ENCODE results near the gene NADK. TPM values are rescaled to one million over a fixed set of nuclear protein-coding genes. Genes with fewer than 3 reads are reported as not detected.

The NADK gene
- total RNA-seq, 1 experiment from 2014 or later: 58.5 TPM

DNA sequence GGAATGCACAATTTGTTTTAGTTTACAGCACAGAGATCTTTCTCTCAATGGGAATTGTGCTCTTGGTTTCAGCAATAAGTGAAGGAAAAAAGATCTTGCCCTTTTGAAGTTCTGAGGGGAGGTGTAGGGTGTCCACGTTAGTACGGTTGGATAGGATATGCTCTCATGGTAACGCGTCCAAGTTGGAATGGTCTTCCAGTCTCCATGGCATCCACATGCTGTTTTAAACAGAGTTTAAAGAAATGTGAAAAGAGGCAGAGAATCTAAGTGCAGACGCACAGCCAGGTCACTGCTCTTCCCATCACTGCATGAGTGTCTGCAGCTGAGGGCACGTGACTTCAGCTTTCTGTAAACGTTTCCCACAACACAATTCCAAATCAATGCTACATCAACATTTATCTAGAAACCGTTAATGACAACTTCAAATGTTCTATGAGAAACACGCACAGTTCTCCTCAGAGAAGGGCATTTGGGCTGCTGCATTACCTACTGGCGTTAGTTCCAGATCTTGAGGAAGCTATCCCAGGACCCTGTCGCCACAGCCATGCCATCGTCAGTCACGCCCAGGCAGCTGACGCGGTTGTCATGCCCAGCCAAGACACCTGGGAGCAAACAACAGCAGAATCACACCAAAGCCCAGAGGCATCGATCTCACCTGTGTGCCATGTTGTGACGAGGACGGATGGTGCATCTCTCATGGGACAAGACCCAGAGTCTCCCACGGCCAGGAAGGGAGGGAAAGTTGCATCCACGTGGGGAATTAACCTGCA, 8.8 kb upstream of the NADK start:
- DNase-seq (ENCODE audit: low read depth): no peak

DNA sequence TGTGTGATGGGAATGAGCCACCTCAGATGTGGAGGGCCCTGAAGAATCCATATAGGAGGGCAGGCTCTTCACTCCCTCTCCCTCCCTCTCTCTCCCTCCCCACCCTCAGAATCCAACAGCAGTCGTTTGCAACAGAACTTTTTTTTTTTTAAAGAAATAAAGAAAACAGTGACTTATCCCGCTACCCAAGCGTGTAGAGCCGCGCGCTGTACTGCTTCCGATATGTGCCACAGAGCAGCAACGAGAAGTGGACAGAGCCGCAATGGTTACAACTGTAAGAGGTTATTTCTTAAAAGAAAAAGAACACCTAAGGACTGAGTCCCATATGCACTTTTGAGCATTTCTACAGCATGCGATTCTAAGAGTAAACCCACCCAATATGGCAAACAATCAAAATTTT, 7.4 kb upstream of the NADK start:
- no peak for DNase-seq (ENCODE audit: low read depth)

DNA sequence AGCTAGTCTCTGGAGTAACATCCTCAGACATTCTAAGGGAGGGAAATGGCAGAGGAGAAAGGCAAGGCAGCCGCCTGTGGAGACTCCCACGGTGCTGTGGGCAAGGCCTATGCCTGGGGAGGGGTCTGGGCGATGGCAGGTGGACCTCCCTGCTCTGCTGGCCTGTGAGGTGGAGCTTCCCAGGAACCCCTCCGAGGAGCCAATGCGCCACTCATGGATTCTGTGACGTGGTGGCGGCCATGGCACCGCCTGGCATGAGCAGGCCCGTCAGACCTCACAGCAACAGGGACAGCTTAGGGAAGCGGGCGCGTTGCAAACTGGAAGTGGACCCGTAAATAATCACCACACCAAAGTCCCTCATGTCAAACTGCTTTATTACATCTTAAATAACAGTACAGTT, 6.7 kb upstream of the NADK start:
- DNase-seq (ENCODE audit: low read depth): no peak

DNA sequence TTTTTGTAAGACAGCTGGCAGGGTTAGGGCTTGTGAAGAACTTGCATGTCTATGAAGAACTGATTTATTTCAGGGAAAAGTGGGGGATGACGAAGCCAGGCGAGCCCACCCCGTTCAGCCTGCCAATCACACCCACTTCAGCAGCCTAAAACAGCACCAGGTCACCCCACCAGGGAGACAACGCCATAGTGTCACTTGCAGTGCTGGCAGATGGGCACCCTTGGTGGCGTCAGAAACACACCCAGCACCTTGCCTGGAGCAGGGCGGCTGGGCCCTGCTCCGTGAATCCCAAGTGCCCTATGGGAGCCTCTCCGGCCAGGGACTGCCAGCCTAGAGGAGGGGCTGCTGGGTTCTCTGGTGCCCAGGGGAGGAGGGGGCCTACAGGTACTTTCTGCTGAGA, 5.0 kb upstream of the NADK start:
- DNase-seq (ENCODE audit: low read depth): no peak

DNA sequence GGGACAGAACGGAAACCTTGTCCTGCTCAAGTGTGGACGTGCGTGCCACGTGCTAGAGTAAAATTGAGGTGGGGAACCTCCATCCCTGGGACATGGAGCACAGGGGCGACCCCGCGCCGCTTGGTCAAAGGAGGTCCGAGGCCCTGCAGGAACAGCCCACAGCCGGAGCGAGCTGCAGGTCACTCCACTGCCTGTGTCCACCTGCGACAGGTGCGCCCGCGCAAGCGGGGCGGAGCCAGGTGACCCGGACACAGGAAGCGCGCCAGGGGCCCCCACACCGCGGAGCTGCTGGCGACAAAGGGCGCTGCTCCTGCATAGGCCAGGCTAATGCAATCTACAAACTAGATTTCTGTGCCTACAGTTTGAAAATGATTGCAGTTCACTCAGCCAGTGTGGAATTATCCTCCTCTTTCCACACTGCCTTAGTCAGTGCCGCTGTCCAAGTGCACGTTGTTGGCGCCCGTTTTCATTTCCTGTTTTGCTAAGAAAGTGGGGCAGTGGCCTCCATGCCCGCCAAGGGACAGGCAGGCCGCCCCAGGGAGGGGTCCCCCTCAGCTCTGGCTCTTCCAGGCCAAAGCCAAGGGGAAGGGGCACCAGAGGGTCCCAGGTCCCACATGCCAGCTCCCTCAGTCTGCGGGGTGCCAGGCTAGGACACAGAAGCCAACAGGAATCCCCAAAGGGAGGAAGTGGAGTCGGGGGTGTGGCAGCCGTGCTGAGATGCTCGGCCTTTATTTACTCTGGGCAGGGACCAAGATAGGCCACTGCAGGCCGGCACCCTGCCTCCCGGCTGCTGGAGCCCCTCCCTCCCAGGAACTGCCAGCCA, 4.3 kb upstream of the NADK start:
- peak; percentile 56 for DNase-seq (ENCODE audit: low read depth)

DNA sequence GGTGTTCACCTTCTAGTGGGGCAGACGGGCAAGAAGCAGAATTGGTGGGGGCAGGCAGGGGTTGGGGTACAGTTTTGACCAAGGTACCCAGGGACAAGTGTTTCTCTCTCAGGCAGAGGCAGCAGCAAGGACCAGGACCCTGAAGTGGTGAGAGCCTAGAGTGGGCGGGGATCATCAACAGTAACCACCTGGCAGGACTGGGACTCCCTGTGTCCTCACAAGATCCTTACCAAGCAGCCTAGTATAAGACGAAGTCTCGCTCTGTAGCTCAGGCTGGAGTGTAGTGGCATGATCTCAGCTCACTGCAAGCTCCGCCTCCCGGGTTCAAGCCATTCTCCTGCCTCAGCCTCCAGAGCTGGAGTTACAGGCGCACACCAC, 3.2 kb upstream of the NADK start:
- DNase-seq (ENCODE audit: low read depth): no peak

DNA sequence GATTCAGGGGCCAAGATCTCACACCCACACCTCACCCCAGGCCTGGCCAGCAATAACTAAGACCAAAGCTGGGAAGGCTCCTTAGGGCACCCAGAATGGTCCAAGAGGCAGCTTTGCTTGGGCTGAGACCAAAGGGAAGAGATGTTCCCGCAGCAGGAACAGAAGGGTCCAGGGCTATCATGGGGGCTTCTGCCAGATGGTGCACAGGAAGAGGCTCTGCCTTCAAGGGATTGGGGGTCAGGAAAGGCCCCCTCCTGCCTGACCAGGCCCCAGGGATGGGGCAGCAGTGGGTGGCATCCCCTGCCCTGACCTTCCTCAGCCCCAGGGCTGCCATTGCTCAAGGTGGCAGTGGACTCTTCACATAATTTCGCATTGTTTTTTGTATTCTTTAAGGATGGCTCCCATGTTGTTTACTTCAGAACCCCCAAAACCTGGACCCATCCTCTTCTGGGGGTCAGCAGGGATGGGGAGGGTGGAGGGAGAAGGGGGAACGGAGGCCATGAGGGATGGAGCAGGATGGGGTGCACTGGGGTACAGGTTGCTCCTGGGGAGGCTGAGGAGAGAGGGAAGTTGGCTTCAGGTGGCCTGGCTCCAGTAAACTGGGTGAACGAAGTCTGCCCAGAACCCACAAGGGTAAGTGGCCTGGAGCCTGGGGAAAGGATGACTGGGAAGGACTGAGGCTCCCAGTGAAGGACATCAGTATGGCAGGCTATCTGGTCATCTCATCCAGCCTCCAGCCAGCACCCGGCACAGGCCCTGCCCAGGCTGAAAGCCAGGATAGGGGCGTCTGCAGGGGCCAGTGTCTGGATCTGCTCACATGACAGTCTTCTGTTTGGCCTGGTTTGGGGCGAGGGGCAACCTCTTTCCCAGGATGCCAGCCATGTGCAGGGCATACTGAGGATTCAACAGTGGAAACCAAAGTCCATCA, 2.6 kb upstream of the NADK start:
- DNase-seq (ENCODE audit: low read depth): no peak

DNA sequence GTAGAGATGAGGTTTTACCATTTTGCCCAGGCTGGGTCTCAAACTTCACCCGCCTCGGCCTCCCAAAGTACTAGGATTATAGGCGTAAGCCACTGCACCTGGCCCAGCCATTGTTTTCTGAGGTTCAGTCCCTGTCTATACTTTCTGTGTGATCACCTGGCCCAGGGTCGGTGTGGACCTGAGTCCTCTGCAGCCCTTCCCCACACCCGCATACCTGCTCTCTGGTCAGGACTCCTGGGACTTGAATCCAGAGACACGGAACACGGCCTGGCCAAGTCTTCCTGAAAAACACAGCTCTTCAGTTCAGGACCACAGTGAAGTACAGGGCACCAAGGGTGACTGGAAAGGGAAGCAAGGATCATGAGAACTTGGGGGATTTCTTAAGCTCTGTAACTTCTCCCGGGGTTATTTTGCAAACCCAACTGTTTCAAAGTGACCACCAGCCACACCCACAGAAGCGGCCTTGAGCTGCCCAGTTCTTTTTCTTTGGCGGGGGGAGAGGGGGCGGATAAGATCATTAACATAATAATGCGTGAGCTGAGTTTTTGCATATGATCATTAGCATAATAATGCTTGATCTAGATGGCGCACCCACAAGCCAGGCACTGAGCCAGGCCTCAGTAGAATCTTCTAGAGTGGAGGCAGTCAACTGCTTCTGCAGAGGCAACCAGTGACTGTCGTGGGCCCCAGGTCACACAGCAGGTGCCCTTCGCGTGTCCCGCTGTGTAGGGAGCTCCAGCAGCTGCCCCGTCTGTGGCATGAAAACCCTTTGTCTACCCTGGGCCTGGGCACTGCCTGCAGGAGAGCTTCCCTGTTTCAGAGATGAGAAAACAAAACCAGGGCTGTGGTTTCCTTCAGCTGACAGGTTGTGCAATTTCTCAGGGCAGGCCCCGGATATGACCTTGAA, 1.7 kb upstream of the NADK start:
- peak; percentile 63 for DNase-seq (ENCODE audit: low read depth)

DNA sequence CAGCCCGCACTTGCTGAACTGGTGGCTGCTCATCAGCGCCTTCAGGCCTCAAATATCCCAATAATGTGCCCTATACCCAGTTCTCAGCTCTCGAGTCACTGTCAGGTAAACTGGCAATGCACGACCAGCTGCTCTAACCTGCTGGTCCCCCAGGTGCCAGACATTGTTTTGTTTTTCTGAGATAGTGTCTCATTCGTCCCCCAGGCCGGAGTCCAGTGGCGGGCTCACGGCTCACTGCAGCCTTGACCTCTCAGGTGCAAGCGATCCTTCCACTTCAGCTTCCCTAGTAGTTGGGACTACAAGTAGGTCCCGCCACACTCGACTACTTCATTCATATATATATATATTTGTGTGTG, 1.0 kb upstream of the NADK start:
- no peak for DNase-seq (ENCODE audit: low read depth)

DNA sequence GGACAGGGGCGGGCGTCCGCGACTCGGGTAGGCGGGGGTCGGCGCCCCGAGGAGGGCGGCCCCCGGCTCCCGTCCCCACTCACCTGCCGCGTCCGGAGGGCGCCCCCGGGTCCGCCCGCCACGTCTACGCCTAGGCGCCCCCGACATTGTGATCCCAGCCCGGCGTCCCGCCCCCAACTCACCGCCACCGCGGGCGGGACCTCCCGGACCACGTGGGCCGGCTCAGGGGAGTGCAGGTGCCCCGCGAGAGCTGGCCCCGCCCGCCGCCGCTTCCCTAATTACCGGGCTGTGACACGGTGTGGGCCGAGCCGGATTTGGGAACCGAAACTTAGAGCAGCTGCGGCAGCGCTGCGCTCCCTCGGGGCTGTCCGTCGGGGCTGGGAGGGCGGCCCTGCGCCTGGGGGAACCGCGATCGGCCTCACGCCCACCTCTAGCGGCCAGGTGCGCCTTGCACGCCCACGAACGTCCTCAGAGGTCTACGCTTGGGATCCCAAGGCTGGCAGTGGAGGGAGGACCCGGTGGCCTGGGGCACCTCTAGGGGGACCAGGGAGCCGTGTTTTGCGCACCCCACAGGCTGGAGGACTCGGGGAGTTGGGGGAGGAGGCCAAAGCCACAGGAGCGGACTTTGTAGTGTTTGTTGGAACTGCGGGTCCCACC, 521 bp upstream of the NADK start:
- no peak for DNase-seq (ENCODE audit: low read depth)

DNA sequence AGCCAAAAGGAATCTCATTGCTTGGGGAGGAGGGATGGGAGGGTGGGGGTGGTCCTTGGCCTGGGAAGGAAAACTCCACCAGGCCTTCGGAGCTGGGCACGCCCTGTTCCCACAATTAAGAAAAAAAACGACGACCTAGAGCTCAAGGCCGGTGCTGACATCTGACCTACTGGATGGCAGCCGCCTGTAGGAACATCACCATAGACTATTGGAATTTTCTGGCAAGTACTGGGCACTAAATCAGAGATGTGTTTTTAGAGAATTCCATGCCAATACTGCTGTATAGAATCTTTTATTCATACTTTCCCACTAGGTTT, 729 bp downstream of the NADK start:
- DNase-seq (ENCODE audit: low read depth): peak; percentile 37

DNA sequence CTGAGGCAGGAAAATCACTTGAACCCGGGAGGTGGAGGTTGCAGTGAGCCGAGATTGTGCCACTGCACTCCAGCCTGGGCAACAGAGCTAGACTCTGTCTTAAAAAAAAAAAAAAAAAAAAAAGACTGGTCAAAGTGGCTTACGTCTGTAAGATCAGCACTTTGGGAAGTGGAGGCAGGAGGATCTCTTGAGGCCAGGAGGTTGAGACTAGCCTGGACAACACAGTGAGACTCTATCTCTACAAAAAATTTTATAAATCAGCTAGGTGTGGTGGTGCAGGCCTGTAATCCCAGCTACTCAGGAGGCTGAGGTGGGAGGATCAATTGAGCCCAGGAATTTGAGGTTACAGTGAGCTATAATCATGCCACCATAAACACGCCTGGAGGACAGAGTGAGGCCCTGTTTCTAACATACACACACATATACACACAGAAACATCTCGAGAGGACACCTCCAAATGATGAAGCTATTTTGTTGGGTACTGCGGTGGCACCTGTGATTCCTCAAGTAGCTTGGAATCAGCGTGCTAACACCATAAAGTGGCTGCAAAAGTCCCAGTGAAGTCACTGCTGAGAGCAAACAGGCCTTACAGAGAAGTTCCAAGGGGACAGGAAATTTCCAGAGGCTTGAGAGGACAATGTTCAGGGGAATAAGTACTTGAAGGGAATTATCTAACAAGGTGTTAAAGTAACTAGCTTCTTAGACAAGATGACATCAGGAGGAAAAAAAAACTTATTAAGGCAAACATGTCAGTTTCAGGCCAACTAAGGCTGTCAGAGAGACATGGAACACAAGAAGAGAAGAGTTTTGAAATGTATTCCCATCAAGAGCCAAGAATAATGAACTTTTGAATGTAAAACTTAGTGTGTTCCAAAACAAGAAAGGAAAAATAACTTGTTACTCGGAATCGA, 1.3 kb downstream of the NADK start:
- no peak for DNase-seq (ENCODE audit: low read depth)

DNA sequence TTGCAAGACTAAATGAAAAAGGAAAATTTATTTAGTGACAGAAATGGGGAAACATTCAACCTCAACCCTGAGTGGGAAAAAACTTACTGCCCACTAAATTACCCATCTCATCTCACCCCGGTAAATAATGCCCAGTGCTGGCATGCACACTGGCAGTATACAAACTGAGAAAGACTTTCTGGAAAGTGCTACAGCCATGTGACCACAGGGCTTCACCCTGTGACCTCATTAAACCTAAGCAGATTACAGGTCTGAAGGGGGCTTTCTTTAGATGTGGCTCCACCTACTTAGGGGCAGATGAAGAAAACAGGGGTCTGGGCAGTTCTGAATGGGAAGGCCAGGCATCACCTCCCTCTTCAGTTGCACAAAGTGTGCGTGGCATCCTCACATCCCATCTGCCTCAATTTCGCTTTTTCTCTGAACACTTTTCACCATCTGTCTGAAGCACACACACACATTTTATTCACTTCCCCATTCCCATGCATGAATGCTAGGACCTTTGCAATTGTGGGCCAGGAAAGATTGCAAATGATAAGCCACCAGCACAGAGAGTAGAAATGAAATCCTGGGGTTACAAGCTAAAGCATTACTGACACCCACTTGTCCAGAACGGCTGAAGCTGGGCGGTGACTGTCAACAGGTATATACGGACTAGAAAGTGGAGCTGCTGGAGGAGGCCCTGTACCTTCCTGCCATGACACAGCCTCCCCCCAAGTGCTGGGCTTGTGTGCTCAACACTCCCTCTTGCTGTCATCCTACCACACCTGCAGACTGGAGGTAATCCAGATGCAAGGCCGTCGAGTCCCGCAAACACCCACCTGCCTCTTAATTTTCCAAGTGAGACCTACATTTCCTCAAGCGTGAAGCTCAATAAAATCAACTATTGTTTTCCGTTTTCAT, 2.7 kb downstream of the NADK start:
- no peak for DNase-seq (ENCODE audit: low read depth)

DNA sequence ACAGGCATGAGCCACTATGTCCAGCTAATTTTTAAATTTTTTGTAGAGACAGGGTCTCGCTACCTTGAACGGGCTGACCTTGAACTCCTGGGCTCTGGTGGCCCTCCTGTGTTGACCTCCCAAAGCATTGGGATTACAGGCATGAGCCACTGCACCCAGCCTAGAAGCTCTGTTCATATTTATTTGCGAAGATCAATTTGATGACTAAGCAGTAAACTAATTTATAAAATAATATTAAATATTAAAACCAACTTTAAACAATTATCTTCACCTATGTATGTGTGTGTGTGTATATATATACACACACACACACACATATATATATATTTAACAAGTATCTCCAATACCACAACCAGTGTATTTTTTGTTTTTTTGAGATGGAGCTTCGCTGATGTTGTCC, 4.4 kb downstream of the NADK start:
- DNase-seq (ENCODE audit: low read depth): no peak

DNA sequence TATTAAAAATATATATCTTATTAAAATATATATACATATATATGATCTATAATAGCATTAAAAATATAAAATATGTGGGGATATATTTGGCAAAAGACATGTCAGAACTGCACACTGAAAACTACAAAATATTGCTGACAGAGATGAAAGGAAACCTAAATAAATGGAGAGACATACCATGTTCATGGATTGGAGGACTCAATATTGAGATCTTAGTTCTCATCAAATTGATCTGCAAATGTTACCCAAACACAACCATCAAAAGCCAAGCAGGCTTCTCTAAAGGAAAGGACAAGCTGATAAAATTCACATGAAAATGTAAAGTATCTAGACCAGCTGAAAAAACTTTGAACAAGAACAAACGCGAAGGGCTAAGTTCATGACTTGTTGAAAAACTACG, 7.2 kb downstream of the NADK start:
- DNase-seq (ENCODE audit: low read depth): no peak

DNA sequence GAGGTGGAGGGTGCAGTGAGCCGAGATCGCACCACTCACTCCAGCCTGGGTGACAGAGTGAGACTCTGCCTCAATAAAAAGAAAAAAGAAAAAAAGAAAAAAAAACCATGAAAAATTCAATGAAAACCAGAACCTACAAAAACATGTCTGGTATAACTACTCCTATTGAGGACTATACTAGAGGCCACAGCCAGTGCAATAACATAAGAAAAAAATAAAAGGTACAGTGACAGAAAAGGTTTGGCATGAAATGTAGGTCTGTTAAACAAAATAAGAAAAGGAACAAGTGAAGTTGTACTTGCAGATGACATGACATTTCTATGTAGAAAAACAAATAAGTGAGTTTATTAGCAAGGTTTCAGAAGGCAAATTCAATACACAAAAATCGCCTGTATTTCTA, 8.2 kb downstream of the NADK start:
- DNase-seq (ENCODE audit: low read depth): no peak

DNA sequence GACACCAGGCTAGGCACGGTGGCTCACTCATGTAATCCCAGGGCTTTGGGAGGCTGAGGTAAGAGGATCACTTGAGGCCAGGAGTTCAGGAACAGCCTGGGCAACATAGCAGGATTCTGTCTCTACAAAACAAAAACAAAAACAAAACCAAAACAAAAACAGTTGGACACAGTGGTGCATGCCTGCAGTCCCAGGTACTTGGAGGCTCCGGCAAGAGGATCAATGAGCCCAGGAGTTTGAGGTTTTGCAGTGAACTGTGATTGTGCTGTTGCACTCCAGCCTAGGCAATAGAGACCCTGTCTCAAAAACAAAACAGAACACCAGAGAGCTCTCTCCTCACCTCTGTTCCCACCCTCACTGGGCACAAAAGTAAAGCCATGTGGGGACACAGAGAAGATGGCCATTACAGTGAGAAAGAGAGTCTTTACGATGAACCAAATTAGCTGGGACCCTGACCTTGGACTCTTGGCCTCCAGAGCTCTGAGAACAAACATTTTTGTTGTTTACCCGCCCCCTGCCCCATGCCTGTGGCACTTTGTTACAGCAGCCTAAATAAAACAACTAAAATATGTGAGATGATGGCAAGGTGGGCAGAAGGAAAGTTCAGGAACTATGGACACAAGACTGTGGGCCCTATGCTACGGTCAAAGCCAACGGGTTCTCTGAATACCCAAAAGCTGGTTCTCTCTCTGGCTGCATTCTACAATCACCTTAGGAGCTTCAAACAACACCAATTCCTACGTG, 9.8 kb downstream of the NADK start:
- DNase-seq (ENCODE audit: low read depth): no peak

All from HT1080 (cell line).